T1000 (cell line): Measurements from ENCODE around the gene TBC1D9B.

Source experiments
- DNase-seq: peaks from one replicate; lab custom pipeline; 2025; ENCODE audit warnings: mixed read lengths; lab: John Stamatoyannopoulos, UW

Gene TBC1D9B

GRCh38 chr5:179820483-179821297, 87.0 kb downstream of the TBC1D9B start, which contains the start of gene SQSTM1:
TSS of gene SQSTM1 (plus strand) at chr5:179820905. CDS start at chr5:179820937, 32 bp downstream.
- peak; percentile 59 for DNase-seq

DNA sequence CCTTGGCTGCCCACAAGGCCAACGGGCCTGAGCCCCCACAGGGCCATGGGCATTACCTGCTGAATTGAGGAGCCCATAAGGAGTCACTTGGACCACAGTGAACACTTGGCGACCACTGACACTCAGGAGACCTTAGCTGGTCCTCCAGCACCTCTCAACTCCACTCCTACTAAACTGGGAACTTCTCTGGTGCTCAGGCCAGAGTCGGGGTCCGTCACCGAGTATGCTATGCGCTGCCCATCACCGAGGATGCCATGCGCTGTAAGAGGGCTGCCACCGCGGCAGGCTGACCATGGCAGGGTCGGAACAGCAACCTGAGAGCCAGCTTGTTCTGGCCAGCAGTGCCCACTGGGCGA, 87.6 kb downstream of the TBC1D9B start:
- DNase-seq, result no peak

- peak; percentile 51 for DNase-seq
Observed at GRCh38 chr5:179819296-179820126, 88.2 kb downstream of the TBC1D9B start.

GRCh38 chr5:179818746-179819295, 88.9 kb downstream of the TBC1D9B start:
- DNase-seq, result peak; percentile 84

DNA sequence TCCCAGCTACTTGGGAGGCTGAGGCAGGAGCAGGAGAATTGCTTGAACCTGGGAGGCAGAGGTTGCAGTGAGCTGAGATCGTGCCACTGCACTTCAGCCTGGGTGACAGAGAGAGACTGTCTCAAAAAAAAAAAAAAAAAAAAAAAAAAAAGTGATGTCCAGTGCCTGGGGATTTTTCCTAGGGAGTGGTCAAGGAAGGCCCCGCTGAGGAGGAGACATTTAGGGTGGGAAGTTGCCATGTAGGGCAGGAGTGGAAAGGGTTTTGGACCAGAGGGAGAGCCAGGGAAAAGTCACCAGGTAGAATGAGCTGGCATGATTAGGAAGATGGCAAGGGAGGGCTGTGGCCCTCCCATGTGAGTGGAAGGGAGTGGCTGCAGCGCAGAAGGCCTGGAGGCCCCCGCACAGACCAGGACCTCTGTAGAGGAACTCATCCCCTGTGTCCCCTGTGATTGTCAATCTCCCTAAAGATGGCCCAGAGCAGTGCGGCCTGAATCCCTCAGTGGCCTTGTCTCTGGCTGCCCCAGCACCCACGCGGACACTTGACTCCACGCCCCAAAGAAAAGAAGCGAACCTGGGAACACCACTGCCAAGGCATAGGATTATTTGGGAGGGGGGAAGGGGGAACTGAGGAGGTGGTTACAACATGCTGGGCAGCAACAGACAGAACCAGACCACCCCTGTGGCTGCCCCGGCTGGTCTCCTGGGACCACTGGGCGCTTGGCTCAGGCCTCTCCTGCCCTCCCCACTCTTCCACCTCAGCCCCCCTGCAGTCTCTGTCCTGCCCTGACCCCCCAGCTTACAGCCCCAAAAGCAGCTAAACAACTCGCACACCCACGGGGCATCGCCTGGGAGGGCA, 89.6 kb downstream of the TBC1D9B start:
- DNase-seq, result no peak

DNA sequence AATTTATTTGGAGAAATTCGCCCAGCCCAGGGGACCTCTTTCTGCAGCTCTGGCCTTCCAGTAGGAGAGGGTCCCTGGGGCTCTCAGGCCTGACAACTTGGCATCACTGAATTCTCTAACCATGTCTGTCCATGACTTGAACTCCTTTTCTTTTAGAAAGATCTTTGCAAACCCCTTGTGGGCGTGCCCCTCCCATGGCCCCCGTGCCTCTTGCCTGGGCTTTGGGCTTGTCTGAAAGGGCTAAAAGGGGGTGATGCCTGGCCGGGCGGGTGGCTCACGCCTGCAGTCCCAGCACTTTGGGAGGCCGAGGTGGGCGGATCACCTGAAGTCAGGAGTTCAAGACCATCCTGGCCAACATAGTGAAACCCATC, 90.2 kb downstream of the TBC1D9B start:
- DNase-seq, result no peak

GRCh38 chr5:179816796-179817469, 90.8 kb downstream of the TBC1D9B start:
- DNase-seq, result no peak

DNA sequence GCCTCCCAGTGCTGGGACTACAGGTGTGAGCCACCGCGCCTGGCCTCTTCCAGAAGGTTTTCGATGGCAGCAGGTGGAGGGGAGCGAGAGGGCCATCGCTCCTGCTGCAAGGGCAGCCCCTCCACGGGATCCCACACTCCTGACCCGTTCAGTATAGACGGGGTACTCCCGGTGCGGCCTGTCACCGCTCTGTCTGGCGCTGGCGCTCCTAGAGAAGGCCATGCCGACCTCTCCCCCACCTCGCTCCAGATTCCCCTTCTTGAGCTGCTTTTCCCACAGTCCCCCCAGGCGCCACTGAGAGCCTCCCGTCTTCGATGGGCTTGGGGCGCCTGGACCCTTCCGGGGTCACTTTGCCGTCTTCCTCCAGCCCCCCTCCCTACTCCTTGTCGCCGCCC, 91.3 kb downstream of the TBC1D9B start:
- no peak for DNase-seq

GRCh38 chr5:179815491-179816249, 92.0 kb downstream of the TBC1D9B start:
- no peak for DNase-seq

- no peak for DNase-seq
Observed at GRCh38 chr5:179814090-179814489, 93.6 kb downstream of the TBC1D9B start.

GRCh38 chr5:179812997-179813607, 94.6 kb downstream of the TBC1D9B start:
- no peak for DNase-seq

DNA sequence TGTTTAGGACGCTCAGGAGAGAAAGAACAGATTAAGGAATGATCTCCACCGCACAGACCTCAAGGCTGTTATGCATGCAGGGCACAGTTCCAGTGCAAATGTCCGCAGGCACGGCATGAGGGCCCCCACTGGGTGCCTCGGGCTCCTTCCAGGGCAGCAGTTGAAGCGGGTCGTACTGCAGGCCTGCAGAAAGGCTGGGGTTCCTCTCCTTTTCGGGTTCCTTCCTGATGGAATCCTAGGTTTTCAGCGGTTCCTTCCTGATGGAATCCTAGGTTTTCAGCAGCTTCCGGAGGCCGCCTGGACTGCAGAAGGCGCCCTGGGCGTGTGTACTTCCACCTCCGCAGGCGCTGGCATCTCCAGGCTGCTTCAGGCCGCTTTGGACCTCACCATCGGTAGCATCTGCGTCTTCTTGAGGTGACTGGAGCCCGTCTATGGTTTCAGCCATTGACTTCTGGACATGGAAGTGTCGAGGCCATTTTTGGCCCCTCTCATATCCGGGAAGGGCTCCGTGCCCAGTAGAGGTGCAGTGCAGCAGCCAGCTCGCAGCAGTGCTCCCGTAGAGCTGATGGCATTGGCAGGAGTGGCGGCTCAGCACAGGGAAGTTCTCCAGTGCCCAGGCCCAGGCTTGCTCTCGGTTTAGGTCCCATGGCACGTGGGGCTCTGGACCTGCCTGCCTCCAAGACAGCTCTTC, 95.4 kb downstream of the TBC1D9B start:
- DNase-seq, result no peak
